ENCODE data around the gene EML1.

GRCh38 chr14:99938896-99939295 is 145.7 kb downstream of the EML1 start:
- TF ChIP-seq CTCF (IDR thresholded peaks at IDR 0.05) (no peak), POLR2A (IDR thresholded peaks at IDR 0.05) (no peak)

Data from right lobe of liver (tissue), 4 donors.